K562 (cell line): ENCODE results near the gene NCOA3. TPM values are rescaled to one million over a fixed set of nuclear protein-coding genes. Genes with fewer than 3 reads are reported as not detected.

ENCODE experiments used
- ATAC-seq: fragments of 200-7000 bp; cut with Tn5 transposase; 3 replicates; pipeline ENCODE4 v1.9.1; 2020; ENCODE audit warnings: moderate library complexity
- BruUV-seq: library from RNA; stranded (reverse); fragments of 400-500 nt; replicated peaks from 2 replicates; lab custom pipeline; 2021; lab: Mats Ljungman, UMichigan
- CTCF ChIA-PET: fragments of 300-600 bp; formaldehyde crosslinking; extraction: SDS; loops from one replicate; lab custom pipeline; 2021; ENCODE audit warnings: low intra/inter-chr PET ratio; lab: Yijun Ruan, JAX
- POLR2A ChIA-PET: fragments of 300-600, 350-650 bp; sonication (Branson Sonifier 250); formaldehyde crosslinking; extraction: SDS; loops from one replicate; lab custom pipeline; 2021; ENCODE audit warnings: antibody characterized with exemption, inconsistent platforms; lab: Yijun Ruan, JAX
- DNase-seq, 4 experiments: peaks; one replicate each; pipeline versions ENCODE4 v3.0.0 to v3.0.0-alpha.2; 2011 to 2018; ENCODE audit warnings: low spot score in 3 of 4, mixed read lengths in 3 of 4; ENCODE audit errors: extremely low read depth in 1 of 4
- FAIRE-seq: peaks from 2 replicates; lab custom pipeline; 2011; peaks lifted over from hg19 to GRCh38; lab: Jason Lieb, UNC
- H2AFZ ChIP-seq: 2 replicates; pipeline ENCODE4 v1.6.0; 2011; ENCODE audit warnings: low read depth, low read length, control low read depth, inconsistent platforms
- H3K27ac ChIP-seq: fragments of 200-600 bp; 3 replicates; pipeline ENCODE4 v1.8.0; 2011; ENCODE audit warnings: low read depth, mild to moderate bottlenecking, control low read depth, inconsistent platforms, low read length, moderate library complexity, mixed read lengths; ENCODE audit errors: extremely low read depth
- H3K27me3 ChIP-seq, 2 experiments: fragments of 300-600 bp in 1 of 2; 2 replicates in 1 of 2; 3 replicates in 1 of 2; pipeline versions ENCODE4 v1.6.0 to v1.8.0; 2011; ENCODE audit warnings: inconsistent platforms in 2 of 2, low read length in 2 of 2, mild to moderate bottlenecking in 1 of 2, mixed read lengths in 1 of 2, moderate library complexity in 1 of 2; ENCODE audit not compliant: control insufficient read depth in 2 of 2, insufficient read depth in 2 of 2
- H3K36me3 ChIP-seq: fragments of 300-600 bp; 3 replicates; pipeline ENCODE4 v1.8.0; 2011; ENCODE audit warnings: mild to moderate bottlenecking, low read length, inconsistent platforms; ENCODE audit not compliant: control insufficient read depth, insufficient read depth
- H3K4me1 ChIP-seq, 2 experiments: fragments of 200-600 bp in 1 of 2; replicated peaks in 1 of 2; 2 replicates in 1 of 2; 3 replicates in 1 of 2; pipeline versions ENCODE4 v1.5.1 to v1.8.0; 2011; ENCODE audit warnings: inconsistent platforms in 2 of 2, low read length in 2 of 2, mild to moderate bottlenecking in 1 of 2, mixed read lengths in 1 of 2, moderate library complexity in 1 of 2; ENCODE audit not compliant: control insufficient read depth in 2 of 2, insufficient read depth in 2 of 2
- H3K4me2 ChIP-seq: 2 replicates; pipeline ENCODE4 v1.6.1; 2011; ENCODE audit warnings: low read length, control low read depth, inconsistent platforms, mixed read lengths; ENCODE audit not compliant: insufficient read depth
- H3K4me3 ChIP-seq: fragments of 200-600 bp; sonication (generic), shearing (Covaris generic); 2 replicates; pipeline ENCODE4 v1.5.1; 2016; ENCODE audit warnings: control low read depth, inconsistent platforms
- H3K79me2 ChIP-seq: fragments of 200-600 bp; 3 replicates; pipeline ENCODE4 v1.8.0; 2011; ENCODE audit warnings: low read length, inconsistent platforms; ENCODE audit not compliant: control insufficient read depth, insufficient read depth
- H3K9ac ChIP-seq, 2 experiments: 2 replicates each; pipeline versions ENCODE4 v1.6.0 to v1.6.1; 2011; ENCODE audit warnings: low read depth in 2 of 2, low read length in 2 of 2, control low read depth in 1 of 2, inconsistent platforms in 1 of 2, mild to moderate bottlenecking in 1 of 2, mixed read lengths in 1 of 2; ENCODE audit not compliant: insufficient read depth in 1 of 2
- H3K9me1 ChIP-seq: one replicate; pipeline ENCODE4 v1.6.0; 2011; ENCODE audit warnings: inconsistent platforms, mild to moderate bottlenecking, low read length, moderate library complexity; ENCODE audit not compliant: control insufficient read depth, insufficient read depth
- H3K9me3 ChIP-seq: replicated peaks from 2 replicates; pipeline ENCODE4 v1.5.1; 2011; ENCODE audit warnings: low read depth, low read length, inconsistent platforms; ENCODE audit not compliant: control insufficient read depth, insufficient read depth
- H4K20me1 ChIP-seq: replicated peaks from 2 replicates; pipeline ENCODE4 v1.6.1; 2011; ENCODE audit warnings: low read length, inconsistent platforms, mixed read lengths; ENCODE audit not compliant: control insufficient read depth, insufficient read depth
- CBFA2T3 ChIP-seq: fragments of 450-650 bp; IDR thresholded peaks from 2 replicates; pipeline ENCODE4 v1.6.1; 2017
- CTBP1 ChIP-seq: fragments of 450-650 bp; IDR thresholded peaks from 2 replicates; pipeline ENCODE4 v1.6.1; 2016; ENCODE audit warnings: borderline replicate concordance
- HOXB6 ChIP-seq: fragments of 250-450 bp; sonication (Bioruptor Pico); IDR thresholded peaks from 2 replicates; pipeline ENCODE4 v1.5.1; 2022; ENCODE audit warnings: mild to moderate bottlenecking, borderline replicate concordance
- KDM1A ChIP-seq, 2 experiments: fragments of 450-650 bp; IDR thresholded peaks; 2 replicates each; pipeline ENCODE4 v1.6.1; 2016; ENCODE audit warnings: mild to moderate bottlenecking in 2 of 2
- MAFG ChIP-seq: fragments of 450-650 bp; conservative IDR thresholded peaks from 2 replicates; pipeline ENCODE4 v1.6.1; 2016; ENCODE audit warnings: missing genetic modification characterization, missing compliant biosample characterization
- MBD1 ChIP-seq: fragments of 250-450 bp; sonication (Bioruptor Pico); IDR thresholded peaks from 2 replicates; pipeline ENCODE4 v1.8.0; 2022; ENCODE audit warnings: inconsistent platforms
- MECOM ChIP-seq: fragments of 250-450 bp; sonication (Bioruptor Pico); IDR thresholded peaks from 2 replicates; pipeline ENCODE4 v1.8.0; 2022; ENCODE audit warnings: inconsistent platforms
- NR2C2 ChIP-seq, 2 experiments: fragments of 200-800 bp in 1 of 2; sonication (Bioruptor generic) in 1 of 2; sonication (generic) in 1 of 2; formaldehyde crosslinking in 1 of 2; IDR thresholded peaks; 2 replicates each; pipeline versions ENCODE4 v1.6.1 to v1.8.0; 2016 to 2022; ENCODE audit warnings: mild to moderate bottlenecking in 1 of 2, missing compliant biosample characterization in 1 of 2, missing genetic modification characterization in 1 of 2, missing genetic modification reagents in 1 of 2
- POLR2G ChIP-seq: fragments of 200-400 bp; formaldehyde crosslinking; IDR thresholded peaks from 2 replicates; pipeline ENCODE4 v1.6.1; 2017; ENCODE audit warnings: low read depth, mild to moderate bottlenecking, antibody characterized with exemption, low read length, moderate library complexity
- RBM39 ChIP-seq: fragments of 200-400 bp; formaldehyde crosslinking; optimal IDR thresholded peaks from 2 replicates; pipeline ENCODE3; 2018; ENCODE audit warnings: low read depth, low read length
- RFX1 ChIP-seq: fragments of 450-650 bp; IDR thresholded peaks from 2 replicates; pipeline ENCODE4 v1.6.1; 2016; ENCODE audit warnings: mild to moderate bottlenecking, moderate library complexity
- SPI1 ChIP-seq: IDR thresholded peaks from 2 replicates; pipeline ENCODE4 v1.6.1; 2011; ENCODE audit warnings: low read depth, low read length, control low read depth, borderline replicate concordance
- TFE3 ChIP-seq: fragments of 450-650 bp; formaldehyde crosslinking; IDR thresholded peaks from 2 replicates; pipeline ENCODE4 v1.4.0; 2020; ENCODE audit warnings: mild to moderate bottlenecking, mixed read lengths
- ZBTB11 ChIP-seq, 3 experiments: fragments of 200-800 bp in 1 of 3; fragments of 250-450 bp in 1 of 3; fragments of 450-650 bp in 1 of 3; sonication (Bioruptor Pico) in 1 of 3; sonication (Bioruptor generic) in 1 of 3; formaldehyde crosslinking in 1 of 3; IDR thresholded peaks; 2 replicates each; pipeline versions ENCODE4 v1.6.1 to v1.8.0; 2016 to 2022; ENCODE audit warnings: mild to moderate bottlenecking in 2 of 3, missing genetic modification characterization in 2 of 3, missing compliant biosample characterization in 1 of 3, moderate library complexity in 1 of 3
- ZNF408 ChIP-seq: fragments of 250-450 bp; sonication (Bioruptor Pico); IDR thresholded peaks from 2 replicates; pipeline ENCODE4 v1.4.0; 2020; ENCODE audit warnings: low read depth, mild to moderate bottlenecking, moderate library complexity
- ZNF75A ChIP-seq: fragments of 450-650 bp; formaldehyde crosslinking; IDR thresholded peaks from 2 replicates; pipeline ENCODE4 v1.4.0; 2020; ENCODE audit warnings: mild to moderate bottlenecking
- WGBS: fragments of 100-300 bp; shearing (Covaris generic); methylation state at CpG from one replicate; pipeline ENCODE4 v1.1.6; 2016; ENCODE audit warnings: low coverage, mixed read lengths; ENCODE audit not compliant: insufficient coverage; ENCODE audit errors: missing lambda C conversion rate; 5-methylcytosine and 5-hydroxymethylcytosine counted together
- in situ Hi-C: fragments of 300-500 bp; cut with MboI; formaldehyde crosslinking; loops from 4 replicates; pipeline ENCODE4 v1.15.0; 2018; ENCODE audit warnings: inconsistent platforms, mixed read lengths
- intact Hi-C: fragments of 100-400 bp; cut with micrococcal nuclease; formaldehyde crosslinking; loops from 2 replicates; pipeline ENCODE4 v1.14.2; 2022
- polyA plus RNA-seq, 8 experiments: library from polyadenylated mRNA; depleted of rRNA in 4 of 8; stranded (reverse) in 5 of 8; unstranded in 3 of 8; fragments of >200 nt; fragmentation: Nextera tagmentation in 2 of 8; fragmentation: Illumina TruSeq in 1 of 8; extraction: Ambion mirVana in 2 of 8; extraction: Trizol in 1 of 8; gene quantifications; 2 replicates each; pipeline versions ENCODE4 v1.2.1 to v1.2.3, GENCODE V29; 2011 to 2014; ENCODE audit warnings: inconsistent platforms in 1 of 8, missing spikeins in 1 of 8
- total RNA-seq, 7 experiments: library from RNA; depleted of rRNA in 6 of 7; stranded (reverse); fragments of >200 nt in 6 of 7; fragmentation: Illumina TruSeq in 2 of 7; extraction: Trizol in 2 of 7; gene quantifications; 2 replicates each; pipeline versions ENCODE4 v1.2.1 to v1.2.3, GENCODE V29; 2011 to 2021; ENCODE audit warnings: low replicate concordance in 1 of 7

NCOA3 gene
- total and polyA plus RNA-seq, 9 of the 15 experiments (the other 6 are each of a cell fraction or from before 2014, with no cell fraction given): 3.2 to 24.3 (median 14.4) TPM

- no peaks in the 10 kb centered on the region for H3K36me3 ChIP-seq
- in situ Hi-C loops: no loop called here
- H3K27me3 ChIP-seq: no peaks in the 10 kb centered on the region
- ChIA-PET CTCF (no interaction called here), POLR2A (interaction anchor here (1.0 kb wide), 1 partner anchor 28 kb away, joined by 3 read pairs; no protein-coding TSS in a partner anchor)
- no peaks in the 10 kb centered on the region for H3K9me1 ChIP-seq
- no peaks in the 10 kb centered on the region for H3K9me3 ChIP-seq
- H3K4me3 ChIP-seq: no peak overlapping the region
- no peaks in the 10 kb centered on the region; the same call in 1 of the 2 replicates for H4K20me1 ChIP-seq
- intact Hi-C loops: no loop called here
- no peak overlapping the region for H3K27ac ChIP-seq
- peak in 1 of 4 experiments; percentile 18 for DNase-seq
- no peak overlapping the region for H3K9ac ChIP-seq
- no peak for FAIRE-seq
- no peak overlapping the region for H2AFZ ChIP-seq
- ATAC-seq: no peak; the same call in 2 of the 3 replicates
- no peak overlapping the region for H3K4me2 ChIP-seq
- BruUV-seq: no TSS peak
- 42% methylated on average over 1 of the region's 1 CpG for WGBS
- H3K79me2 ChIP-seq: peaks cover 52% of the 10 kb centered on the region; the same call in 2 of the 3 replicates
- peaks cover 0 to 7% of the 10 kb centered on the region in 2 experiments; a peak in 2 of 5 replicates for H3K4me1 ChIP-seq
- peak; percentile 90 for TF ChIP-seq CTBP1
- peak; percentile 48; the same call in 1 of the 2 replicates for TF ChIP-seq MECOM (CRISPR knock-in tag)
- no peak for TF ChIP-seq NR2C2 (CRISPR knock-in tag; IDR thresholded peaks at IDR 0.05)
- TF ChIP-seq NR2C2 (tag; IDR thresholded peaks at IDR 0.05): peak; percentile 33; the same call in 1 of the 2 replicates
- TF ChIP-seq TFE3 (CRISPR knock-in tag): no peak
- TF ChIP-seq ZBTB11 (CRISPR knock-in tag; IDR thresholded peaks at IDR 0.05): peak in 1 of 3 experiments; percentile 40; a peak in 1 of 6 replicates
- TF ChIP-seq MAFG (tag): no peak
- TF ChIP-seq POLR2G: no peak
- TF ChIP-seq HOXB6 (CRISPR knock-in tag): no peak
- peak; percentile 92 for TF ChIP-seq SPI1
- TF ChIP-seq KDM1A (IDR thresholded peaks at IDR 0.05): peak; percentile 16 to 47; a peak in 1 of 4 replicates
- no peak for TF ChIP-seq RBM39
- TF ChIP-seq MBD1: no peak
- TF ChIP-seq CBFA2T3: peak; percentile 33
- no peak for TF ChIP-seq ZNF408 (CRISPR knock-in tag)
- 0 out of 2 replicates have a peak, but pooled peaks have one; percentile 8 for TF ChIP-seq RFX1
- no peak for TF ChIP-seq ZNF75A
Measured at GRCh38 chr20:47531458-47531857, 29.8 kb downstream of the NCOA3 start.
